GM20000 (cell line): ENCODE results near the gene CHCHD2.
"Not testable (repeated sequence)": the region's sequence is repeated elsewhere in the genome, so short reads cannot be mapped to it uniquely, and the experiment has no call there.

ENCODE experiments used
- DNase-seq: peaks from one replicate; pipeline ENCODE4 v3.0.0; 2012; ENCODE audit warnings: low spot score
- TF ChIP-seq, protein P1 (sequence below): IDR thresholded peaks from 2 replicates; pipeline ENCODE4 v1.5.1; 2012; ENCODE audit warnings: mild to moderate bottlenecking, control low read depth; ENCODE audit errors: extremely low read depth, missing control alignments

CHCHD2 gene, protein sequence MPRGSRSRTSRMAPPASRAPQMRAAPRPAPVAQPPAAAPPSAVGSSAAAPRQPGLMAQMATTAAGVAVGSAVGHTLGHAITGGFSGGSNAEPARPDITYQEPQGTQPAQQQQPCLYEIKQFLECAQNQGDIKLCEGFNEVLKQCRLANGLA

DNA sequence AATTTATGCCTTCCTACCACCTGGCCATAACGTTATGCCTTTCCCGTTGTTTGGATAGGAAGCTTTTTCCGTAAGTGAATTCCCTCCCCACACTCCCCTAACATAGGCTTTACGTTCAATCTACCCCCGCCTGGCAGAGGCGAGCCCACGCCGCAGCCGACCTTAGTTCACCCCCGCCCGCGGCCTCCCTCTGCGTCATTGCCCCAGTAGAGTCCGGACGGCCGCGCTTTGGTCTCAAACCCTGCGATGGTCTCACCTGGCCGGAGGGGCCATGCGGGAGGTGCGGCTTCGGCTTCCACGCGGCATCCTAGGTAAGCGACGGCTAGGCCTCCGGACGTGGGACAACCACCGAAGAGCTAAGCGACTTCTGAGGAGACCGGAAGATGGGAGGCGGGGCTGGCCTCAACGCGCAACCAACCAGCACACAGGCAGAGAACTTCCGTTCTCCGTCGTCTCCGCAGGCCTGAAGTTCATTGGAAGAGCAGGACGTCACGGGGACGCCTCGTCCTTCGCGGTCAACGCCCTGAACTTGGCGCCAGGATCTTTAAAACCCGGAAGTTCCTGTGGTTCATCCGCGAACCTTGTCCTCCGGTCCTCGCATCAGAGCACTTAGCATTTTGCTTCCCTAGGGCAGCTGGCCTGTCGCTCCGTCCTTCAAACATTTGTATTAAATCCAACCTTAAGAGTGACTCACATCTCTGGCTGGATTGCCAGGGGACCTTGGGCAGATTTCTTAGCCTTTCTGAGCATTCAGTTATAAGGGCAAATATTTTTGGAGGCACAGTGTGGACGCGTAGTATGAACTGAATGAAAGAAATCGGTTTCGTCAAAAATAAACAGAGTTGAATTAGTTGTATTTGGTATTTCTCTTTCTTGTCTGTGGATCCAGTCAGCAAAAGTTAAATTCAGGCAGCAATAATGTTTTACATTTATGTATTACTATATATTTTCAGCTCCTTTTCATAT, at the start of gene CHCHD2:
Gene CHCHD2, minus strand, starts transcription at position 369 of the 966 bp plus-strand sequence. Its CDS starts 63 bp downstream, at position 306.
- TF ChIP-seq, protein P1, sequence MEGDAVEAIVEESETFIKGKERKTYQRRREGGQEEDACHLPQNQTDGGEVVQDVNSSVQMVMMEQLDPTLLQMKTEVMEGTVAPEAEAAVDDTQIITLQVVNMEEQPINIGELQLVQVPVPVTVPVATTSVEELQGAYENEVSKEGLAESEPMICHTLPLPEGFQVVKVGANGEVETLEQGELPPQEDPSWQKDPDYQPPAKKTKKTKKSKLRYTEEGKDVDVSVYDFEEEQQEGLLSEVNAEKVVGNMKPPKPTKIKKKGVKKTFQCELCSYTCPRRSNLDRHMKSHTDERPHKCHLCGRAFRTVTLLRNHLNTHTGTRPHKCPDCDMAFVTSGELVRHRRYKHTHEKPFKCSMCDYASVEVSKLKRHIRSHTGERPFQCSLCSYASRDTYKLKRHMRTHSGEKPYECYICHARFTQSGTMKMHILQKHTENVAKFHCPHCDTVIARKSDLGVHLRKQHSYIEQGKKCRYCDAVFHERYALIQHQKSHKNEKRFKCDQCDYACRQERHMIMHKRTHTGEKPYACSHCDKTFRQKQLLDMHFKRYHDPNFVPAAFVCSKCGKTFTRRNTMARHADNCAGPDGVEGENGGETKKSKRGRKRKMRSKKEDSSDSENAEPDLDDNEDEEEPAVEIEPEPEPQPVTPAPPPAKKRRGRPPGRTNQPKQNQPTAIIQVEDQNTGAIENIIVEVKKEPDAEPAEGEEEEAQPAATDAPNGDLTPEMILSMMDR = no peak
- DNase-seq = peak; percentile 95

GRCh38 chr7:56131062-56131461, 24.8 kb upstream of the CHCHD2 start:
- not testable (repeated sequence) for DNase-seq

GRCh38 chr7:56127241-56127975, 21.1 kb upstream of the CHCHD2 start:
- DNase-seq = no peak
- TF ChIP-seq, protein P1 = no peak

GRCh38 chr7:56125831-56126230, 19.6 kb upstream of the CHCHD2 start:
- DNase-seq = no peak
- TF ChIP-seq, protein P1 = no peak

DNA sequence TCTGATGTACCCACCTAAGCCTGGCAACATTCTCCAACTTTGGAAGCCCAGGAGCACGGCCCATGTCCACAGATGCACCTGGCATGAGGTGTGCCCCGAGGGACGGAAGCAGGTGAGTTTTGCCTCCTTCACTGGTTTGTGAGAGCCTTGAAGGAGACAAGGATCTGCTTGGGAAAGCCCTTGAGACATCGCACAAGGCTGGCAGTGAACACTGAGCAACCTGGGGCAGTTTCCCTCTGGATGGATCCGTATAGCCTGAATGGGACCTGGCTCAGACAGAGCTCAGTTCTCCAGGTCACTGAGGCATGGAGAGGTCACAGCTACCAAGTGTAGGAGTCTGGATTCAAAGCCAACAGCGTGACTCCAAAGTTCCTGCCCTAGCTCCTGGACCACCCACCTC, 18.7 kb upstream of the CHCHD2 start:
- TF ChIP-seq, protein P1 = no peak
- DNase-seq = no peak

DNA sequence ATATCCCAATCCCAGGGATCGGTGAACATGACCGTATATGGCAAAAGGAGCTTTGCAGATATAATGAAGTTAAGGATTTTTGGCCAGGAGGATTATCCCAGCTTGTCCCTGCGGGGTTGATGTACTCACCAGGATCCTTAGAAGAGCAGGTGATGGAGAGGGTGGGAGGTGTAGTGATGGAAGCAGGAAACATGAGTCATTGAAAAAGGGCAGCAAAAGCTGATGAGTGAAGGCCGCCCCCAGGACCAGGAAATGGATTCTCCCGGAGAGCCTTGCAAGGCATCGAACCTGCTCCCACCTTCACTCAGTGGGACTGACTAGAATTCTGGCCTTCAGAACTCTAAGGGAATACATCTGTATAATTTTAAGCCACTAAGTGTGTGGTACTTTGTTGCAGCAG, 15.2 kb upstream of the CHCHD2 start:
- TF ChIP-seq, protein P1 = no peak
- no peak for DNase-seq

DNA sequence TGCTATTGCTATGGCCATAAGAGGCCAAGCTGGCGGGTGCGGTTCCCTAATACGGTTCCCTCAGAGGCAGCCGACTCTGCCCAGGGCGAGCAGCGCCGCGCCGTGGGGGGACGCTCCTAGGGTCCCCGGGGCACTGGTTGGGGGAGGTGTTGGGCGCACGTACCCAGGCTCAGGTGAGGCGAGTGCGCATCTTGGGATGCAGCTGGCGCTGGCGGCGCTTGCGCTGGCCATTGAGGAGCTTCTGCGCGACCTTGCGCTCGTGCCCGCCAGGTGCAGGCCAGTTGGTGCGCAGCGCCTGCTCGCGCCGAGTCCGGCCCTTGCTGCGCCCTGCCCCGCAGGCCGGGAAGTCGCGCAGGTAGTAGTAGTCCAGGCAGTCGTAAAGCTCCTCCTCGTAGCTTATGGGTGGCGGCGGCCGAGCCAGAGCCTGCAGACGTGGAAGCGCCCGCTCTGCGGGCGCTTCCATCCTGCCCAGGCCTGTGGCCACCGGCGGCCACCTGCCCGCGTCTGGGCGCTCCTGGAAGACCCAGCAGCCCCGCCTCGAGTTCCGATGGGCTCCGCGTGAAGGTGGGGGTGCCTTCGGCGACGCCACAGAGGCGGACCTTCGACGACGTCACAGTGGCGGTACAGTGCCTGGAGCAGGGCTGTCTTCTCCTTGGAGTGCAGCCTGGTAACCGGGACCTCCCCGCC, 9.7 kb upstream of the CHCHD2 start, which contains the start of gene NUPR2:
Gene NUPR2, minus strand, starts transcription at position 566 of the 687 bp plus-strand sequence. Its CDS starts 103 bp downstream, at position 463.
- DNase-seq = no peak
- TF ChIP-seq, protein P1 = no peak

DNA sequence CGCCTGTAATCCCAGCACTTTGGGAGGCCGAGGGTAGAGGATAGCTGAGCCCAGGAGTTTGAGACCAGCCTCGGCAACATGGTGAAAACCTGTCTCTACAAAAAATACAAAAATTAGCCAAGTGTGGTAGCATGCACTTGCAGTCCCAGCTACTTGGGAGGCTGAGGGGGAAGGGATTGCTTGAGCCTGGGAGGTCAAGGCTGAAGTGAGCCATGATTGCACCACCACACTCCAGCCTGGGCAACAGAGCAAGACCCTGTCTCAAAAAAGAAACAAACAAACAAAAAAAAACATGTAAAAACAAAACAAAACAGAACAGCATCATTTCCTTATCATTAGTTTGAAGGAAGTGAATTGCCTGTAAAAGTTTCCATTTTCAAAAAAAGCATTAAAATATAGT, 6.0 kb upstream of the CHCHD2 start:
- DNase-seq = not testable (repeated sequence)
